Fibroblast of villous mesenchyme (primary cell): ENCODE results near the gene TMEM45A. TPM values are rescaled to one million over a fixed set of nuclear protein-coding genes. Genes with fewer than 3 reads are reported as not detected.
"Not testable (repeated sequence)": the region's sequence is repeated elsewhere in the genome, so short reads cannot be mapped to it uniquely, and the experiment has no call there.

Experiments
- DNase-seq: peaks from one replicate; pipeline ENCODE4 v3.0.0-alpha.2; 2010; ENCODE audit warnings: low read depth
- H3K4me3 ChIP-seq: 2 replicates; pipeline ENCODE4 v1.5.1; 2011; ENCODE audit warnings: low read depth, mild to moderate bottlenecking, low read length
- CTCF ChIP-seq: IDR thresholded peaks from 2 replicates; pipeline ENCODE4 v1.5.1; 2012; ENCODE audit warnings: low read depth, mild to moderate bottlenecking, low read length; ENCODE audit not compliant: insufficient read depth
- total RNA-seq: library from RNA; depleted of rRNA; stranded (reverse); fragments of >200 nt; gene quantifications from 2 replicates; pipeline ENCODE4 v1.2.3, GENCODE V29; 2012

Gene TMEM45A
- total RNA-seq, 1 donor, result 53.1 TPM

- no peak overlapping the region for H3K4me3 ChIP-seq
- no peak for TF ChIP-seq CTCF
- DNase-seq, result no peak
These were observed 48.4 kb downstream of the TMEM45A start for GRCh38 chr3:100540791-100541334.

GRCh38 chr3:100541428-100541827, 49.0 kb downstream of the TMEM45A start:
- H3K4me3 ChIP-seq, DNase-seq: not testable (repeated sequence)

GRCh38 chr3:100545371-100545770, 53.0 kb downstream of the TMEM45A start:
- no peak for TF ChIP-seq CTCF
- DNase-seq, result peak; percentile 38
- H3K4me3 ChIP-seq, result no peak overlapping the region

GRCh38 chr3:100546020-100546744, 53.8 kb downstream of the TMEM45A start:
- no peak overlapping the region for H3K4me3 ChIP-seq
- no peak for TF ChIP-seq CTCF
- peak; percentile 23 for DNase-seq

- H3K4me3 ChIP-seq, result no peak overlapping the region
- DNase-seq, result peak; percentile 63
- TF ChIP-seq CTCF, result no peak
These were observed 55.6 kb downstream of the TMEM45A start for GRCh38 chr3:100548053-100548452.

- no peak for TF ChIP-seq CTCF
- H3K4me3 ChIP-seq, result no peak overlapping the region
- DNase-seq, result no peak
These were observed 61.4 kb downstream of the TMEM45A start for GRCh38 chr3:100553618-100554372.

GRCh38 chr3:100554373-100554676, 61.9 kb downstream of the TMEM45A start:
- TF ChIP-seq CTCF, result no peak
- DNase-seq, result no peak
- no peak overlapping the region for H3K4me3 ChIP-seq
